ENCODE results near the gene PAFAH2. TPM values are rescaled to one million over a fixed set of nuclear protein-coding genes. Genes with fewer than 3 reads are reported as not detected.

The PAFAH2 gene
- total and polyA plus RNA-seq, 2 of the 13 experiments (the other 11 are each of a cell fraction or from before 2014, with no cell fraction given) = 6.9 to 9.4 TPM

DNA sequence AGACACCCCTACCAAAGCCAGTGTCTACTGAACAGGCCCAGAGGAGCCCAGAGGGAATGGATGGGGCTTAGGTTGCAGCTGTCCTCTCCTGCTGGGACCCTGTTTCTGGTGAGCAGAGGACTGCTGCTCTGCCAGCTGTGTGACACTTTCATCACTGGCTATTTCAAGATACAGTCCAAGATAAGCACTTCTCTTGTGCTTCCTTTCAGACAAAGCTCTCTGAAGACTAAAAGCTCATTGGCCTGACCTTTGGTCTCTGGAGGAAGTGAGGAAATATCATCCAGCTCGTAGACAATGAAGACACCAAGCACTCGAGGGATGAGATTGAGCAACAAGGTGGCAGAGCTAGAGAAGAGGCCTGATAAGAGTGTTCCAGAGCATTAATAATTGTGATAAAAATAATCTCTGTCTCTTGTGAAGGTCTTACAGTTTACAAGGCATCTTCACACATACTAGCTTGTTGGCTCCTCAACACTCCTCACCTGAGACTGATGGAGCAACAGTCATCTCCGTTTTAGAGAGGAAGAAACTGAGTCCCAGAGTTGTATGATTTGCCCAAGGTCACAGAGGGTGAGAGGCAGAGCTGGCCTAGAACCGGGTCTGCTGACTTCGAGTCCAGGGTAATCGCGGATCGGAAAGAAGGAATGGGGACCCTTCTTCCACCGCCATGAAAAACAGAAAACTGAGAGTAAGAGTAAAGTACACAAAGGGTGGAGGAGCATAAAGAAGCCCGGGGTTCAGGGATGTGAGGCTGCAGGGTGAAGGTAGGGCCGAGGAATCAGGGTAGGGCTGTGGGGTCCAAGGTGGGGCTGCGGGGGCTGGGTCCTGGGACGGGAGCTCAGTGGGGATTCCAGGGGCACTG is 666 bp downstream of the PAFAH2 start (continued):
- TF ChIP-seq, protein P1, sequence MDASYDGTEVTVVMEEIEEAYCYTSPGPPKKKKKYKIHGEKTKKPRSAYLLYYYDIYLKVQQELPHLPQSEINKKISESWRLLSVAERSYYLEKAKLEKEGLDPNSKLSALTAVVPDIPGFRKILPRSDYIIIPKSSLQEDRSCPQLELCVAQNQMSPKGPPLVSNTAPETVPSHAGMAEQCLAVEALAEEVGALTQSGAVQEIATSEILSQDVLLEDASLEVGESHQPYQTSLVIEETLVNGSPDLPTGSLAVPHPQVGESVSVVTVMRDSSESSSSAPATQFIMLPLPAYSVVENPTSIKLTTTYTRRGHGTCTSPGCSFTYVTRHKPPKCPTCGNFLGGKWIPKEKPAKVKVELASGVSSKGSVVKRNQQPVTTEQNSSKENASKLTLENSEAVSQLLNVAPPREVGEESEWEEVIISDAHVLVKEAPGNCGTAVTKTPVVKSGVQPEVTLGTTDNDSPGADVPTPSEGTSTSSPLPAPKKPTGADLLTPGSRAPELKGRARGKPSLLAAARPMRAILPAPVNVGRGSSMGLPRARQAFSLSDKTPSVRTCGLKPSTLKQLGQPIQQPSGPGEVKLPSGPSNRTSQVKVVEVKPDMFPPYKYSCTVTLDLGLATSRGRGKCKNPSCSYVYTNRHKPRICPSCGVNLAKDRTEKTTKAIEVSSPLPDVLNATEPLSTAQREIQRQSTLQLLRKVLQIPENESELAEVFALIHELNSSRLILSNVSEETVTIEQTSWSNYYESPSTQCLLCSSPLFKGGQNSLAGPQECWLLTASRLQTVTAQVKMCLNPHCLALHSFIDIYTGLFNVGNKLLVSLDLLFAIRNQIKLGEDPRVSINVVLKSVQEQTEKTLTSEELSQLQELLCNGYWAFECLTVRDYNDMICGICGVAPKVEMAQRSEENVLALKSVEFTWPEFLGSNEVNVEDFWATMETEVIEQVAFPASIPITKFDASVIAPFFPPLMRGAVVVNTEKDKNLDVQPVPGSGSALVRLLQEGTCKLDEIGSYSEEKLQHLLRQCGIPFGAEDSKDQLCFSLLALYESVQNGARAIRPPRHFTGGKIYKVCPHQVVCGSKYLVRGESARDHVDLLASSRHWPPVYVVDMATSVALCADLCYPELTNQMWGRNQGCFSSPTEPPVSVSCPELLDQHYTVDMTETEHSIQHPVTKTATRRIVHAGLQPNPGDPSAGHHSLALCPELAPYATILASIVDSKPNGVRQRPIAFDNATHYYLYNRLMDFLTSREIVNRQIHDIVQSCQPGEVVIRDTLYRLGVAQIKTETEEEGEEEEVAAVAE (CRISPR knock-in tag; IDR thresholded peaks at IDR 0.05; ENCODE audit: borderline replicate concordance) = no peak
- TF ChIP-seq ZNF772 (CRISPR knock-in tag; IDR thresholded peaks at IDR 0.05) (no peak), FOXM1 (CRISPR knock-in tag; IDR thresholded peaks at IDR 0.05) (no peak), TEAD3 (CRISPR knock-in tag; optimal IDR thresholded peaks at IDR 0.05; ENCODE audit: borderline replicate concordance) (no peak), ZNF547 (CRISPR knock-in tag; IDR thresholded peaks at IDR 0.05) (no peak), XRCC5 (optimal IDR thresholded peaks at IDR 0.05; ENCODE audit: low read length) (no peak), ZUFSP (CRISPR knock-in tag; IDR thresholded peaks at IDR 0.05; ENCODE audit: borderline replicate concordance) (no peak), ZNF17 (CRISPR knock-in tag; IDR thresholded peaks at IDR 0.05) (no peak), SP140L (CRISPR knock-in tag; IDR thresholded peaks at IDR 0.05; ENCODE audit: borderline replicate concordance) (no peak), ZNF597 (CRISPR knock-in tag; IDR thresholded peaks at IDR 0.05) (no peak), GMEB2 (CRISPR knock-in tag; IDR thresholded peaks at IDR 0.05; ENCODE audit: low read depth) (no peak), KLF11 (CRISPR knock-in tag; IDR thresholded peaks at IDR 0.05) (no peak; the same call in 1 of the 2 replicates), ZSCAN22 (CRISPR knock-in tag; IDR thresholded peaks at IDR 0.05) (no peak), PHF5A (CRISPR knock-in tag; IDR thresholded peaks at IDR 0.05; ENCODE audit: low read depth, unreplicated experiment) (no peak)
- TF ChIP-seq, protein P2, sequence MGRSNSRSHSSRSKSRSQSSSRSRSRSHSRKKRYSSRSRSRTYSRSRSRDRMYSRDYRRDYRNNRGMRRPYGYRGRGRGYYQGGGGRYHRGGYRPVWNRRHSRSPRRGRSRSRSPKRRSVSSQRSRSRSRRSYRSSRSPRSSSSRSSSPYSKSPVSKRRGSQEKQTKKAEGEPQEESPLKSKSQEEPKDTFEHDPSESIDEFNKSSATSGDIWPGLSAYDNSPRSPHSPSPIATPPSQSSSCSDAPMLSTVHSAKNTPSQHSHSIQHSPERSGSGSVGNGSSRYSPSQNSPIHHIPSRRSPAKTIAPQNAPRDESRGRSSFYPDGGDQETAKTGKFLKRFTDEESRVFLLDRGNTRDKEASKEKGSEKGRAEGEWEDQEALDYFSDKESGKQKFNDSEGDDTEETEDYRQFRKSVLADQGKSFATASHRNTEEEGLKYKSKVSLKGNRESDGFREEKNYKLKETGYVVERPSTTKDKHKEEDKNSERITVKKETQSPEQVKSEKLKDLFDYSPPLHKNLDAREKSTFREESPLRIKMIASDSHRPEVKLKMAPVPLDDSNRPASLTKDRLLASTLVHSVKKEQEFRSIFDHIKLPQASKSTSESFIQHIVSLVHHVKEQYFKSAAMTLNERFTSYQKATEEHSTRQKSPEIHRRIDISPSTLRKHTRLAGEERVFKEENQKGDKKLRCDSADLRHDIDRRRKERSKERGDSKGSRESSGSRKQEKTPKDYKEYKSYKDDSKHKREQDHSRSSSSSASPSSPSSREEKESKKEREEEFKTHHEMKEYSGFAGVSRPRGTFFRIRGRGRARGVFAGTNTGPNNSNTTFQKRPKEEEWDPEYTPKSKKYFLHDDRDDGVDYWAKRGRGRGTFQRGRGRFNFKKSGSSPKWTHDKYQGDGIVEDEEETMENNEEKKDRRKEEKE (IDR thresholded peaks at IDR 0.05) = no peak
